Posterior vena cava (tissue), 2 donors: ENCODE data around the gene COL6A2. TPM values are rescaled to one million over a fixed set of nuclear protein-coding genes. Genes with fewer than 3 reads are reported as not detected.
"Not testable (repeated sequence)": the region's sequence is repeated elsewhere in the genome, so short reads cannot be mapped to it uniquely, and the experiment has no call there.

Source experiments
- DNase-seq: peaks from one replicate; pipeline ENCODE4 v3.0.0-alpha.2; 2020; ENCODE audit warnings: low spot score
- intact Hi-C, 2 donors: fragments of 100-400 bp; cut with DNase I; formaldehyde crosslinking; loops; one replicate each; pipeline versions ENCODE4 v1.14.1 to v1.14.2; 2022 to 2023
- total RNA-seq, 2 donors: library from RNA; stranded (reverse); fragmentation: NEBNext Ultra II Directional; extraction: Animal tissue kit (Norgen Biotek cat#: 25700); gene quantifications; one replicate each; pipeline ENCODE4 v1.2.1, GENCODE V29; 2021
- donor health status: DM: yes; HTN: yes; CAD: no.
- donor health status: DM: yes; HTN: yes; CAD: no.

The COL6A2 gene
- total RNA-seq, 2 donors from 2014 or later = 1,504 to 1,642 TPM

GRCh38 chr21:46129846-46130651 lies 32.1 kb downstream of the COL6A2 start:
- DNase-seq = peak; percentile 73
- intact Hi-C loops = no loop called here

- DNase-seq = peak; percentile 81
Measured at GRCh38 chr21:46130831-46131587, 33.1 kb downstream of the COL6A2 start.

GRCh38 chr21:46131588-46131837 lies 33.6 kb downstream of the COL6A2 start:
- no peak for DNase-seq
- intact Hi-C loops = no loop called here

More at GRCh38 chr21:46130831-46131587, 33.1 kb downstream of the COL6A2 start:
- intact Hi-C loops = no loop called here

GRCh38 chr21:46131838-46132651 lies 34.1 kb downstream of the COL6A2 start:
- intact Hi-C loops = no loop called here
- DNase-seq = no peak

- intact Hi-C loops = no loop called here
- DNase-seq = no peak
Measured at GRCh38 chr21:46135782-46136395, 38.0 kb downstream of the COL6A2 start.

GRCh38 chr21:46136739-46137349 lies 38.9 kb downstream of the COL6A2 start:
- DNase-seq = no peak
- intact Hi-C loops = no loop called here

- DNase-seq = no peak
- intact Hi-C loops = no loop called here
Measured at GRCh38 chr21:46137908-46138307, 40.0 kb downstream of the COL6A2 start.

GRCh38 chr21:46138383-46138970 lies 40.6 kb downstream of the COL6A2 start:
- intact Hi-C loops = no loop called here
- DNase-seq = no peak

GRCh38 chr21:46139686-46140085 lies 41.8 kb downstream of the COL6A2 start:
- intact Hi-C loops = no loop called here
- DNase-seq = no peak

GRCh38 chr21:46140352-46141003 lies 42.6 kb downstream of the COL6A2 start:
- intact Hi-C loops, DNase-seq: not testable (repeated sequence)

- intact Hi-C loops = no loop called here
Measured at GRCh38 chr21:46141767-46142581, 44.1 kb downstream of the COL6A2 start.

GRCh38 chr21:46142582-46143473 lies 44.9 kb downstream of the COL6A2 start:
- no peak for DNase-seq
- intact Hi-C loops = no loop called here

More at GRCh38 chr21:46141767-46142581, 44.1 kb downstream of the COL6A2 start:
- no peak for DNase-seq

- intact Hi-C loops = no loop called here
Measured at GRCh38 chr21:46144464-46145070, 46.7 kb downstream of the COL6A2 start.

GRCh38 chr21:46145159-46145839 lies 47.4 kb downstream of the COL6A2 start:
- intact Hi-C loops = no loop called here
- peak; percentile 80 for DNase-seq

More at GRCh38 chr21:46144464-46145070, 46.7 kb downstream of the COL6A2 start:
- peak; percentile 73 for DNase-seq
